Mesendoderm (in vitro differentiated cells): ENCODE results near the gene PCDHB8.
"Not testable (repeated sequence)": the region's sequence is repeated elsewhere in the genome, so short reads cannot be mapped to it uniquely, and the experiment has no call there.

ENCODE experiments used
- DNase-seq: peaks from one replicate; pipeline ENCODE4 v3.0.0; 2013
- H2AK5ac ChIP-seq: 2 replicates; pipeline ENCODE4 v1.6.1; 2013; ENCODE audit warnings: low read length, inconsistent platforms
- H2BK120ac ChIP-seq: 2 replicates; pipeline ENCODE4 v1.6.1; 2013; ENCODE audit warnings: low read depth, mild to moderate bottlenecking, low read length, moderate library complexity, mixed read lengths
- H2BK15ac ChIP-seq: replicated peaks from 2 replicates; pipeline ENCODE4 v1.6.1; 2013; ENCODE audit warnings: low read depth, mild to moderate bottlenecking, moderate library complexity
- H2BK5ac ChIP-seq: 2 replicates; pipeline ENCODE4 v1.6.1; 2013; ENCODE audit warnings: low read length, inconsistent platforms
- H3K18ac ChIP-seq: 2 replicates; pipeline ENCODE4 v1.6.1; 2013; ENCODE audit warnings: mild to moderate bottlenecking, low read length, mixed read lengths
- H3K23ac ChIP-seq: one replicate; pipeline ENCODE4 v1.6.1; 2013; ENCODE audit warnings: low read length
- H3K27ac ChIP-seq: 2 replicates; pipeline ENCODE4 v1.5.1; 2013; ENCODE audit warnings: low read depth, mild to moderate bottlenecking, inconsistent platforms, low read length, moderate library complexity
- H3K27me3 ChIP-seq: 2 replicates; pipeline ENCODE4 v1.6.1; 2013; ENCODE audit warnings: low read length, control low read depth, mild to moderate bottlenecking, inconsistent platforms; ENCODE audit not compliant: insufficient read depth, poor library complexity
- H3K36me3 ChIP-seq: 2 replicates; pipeline ENCODE4 v1.6.1; 2013; ENCODE audit warnings: low read length, inconsistent platforms; ENCODE audit not compliant: control insufficient read depth, insufficient read depth
- H3K4ac ChIP-seq: one replicate; pipeline ENCODE4 v1.6.1; 2013; ENCODE audit warnings: low read depth, mild to moderate bottlenecking, low read length, moderate library complexity
- H3K4me1 ChIP-seq: 2 replicates; pipeline ENCODE4 v1.6.1; 2013; ENCODE audit warnings: low read depth, low read length, inconsistent platforms; ENCODE audit not compliant: control insufficient read depth
- H3K4me2 ChIP-seq: 2 replicates; pipeline ENCODE4 v1.6.1; 2013; ENCODE audit warnings: low read length
- H3K4me3 ChIP-seq: 2 replicates; pipeline ENCODE4 v1.5.1; 2013; ENCODE audit warnings: mild to moderate bottlenecking, low read length
- H3K56ac ChIP-seq: one replicate; pipeline ENCODE4 v1.6.1; 2013; ENCODE audit warnings: low read length
- H3K79me1 ChIP-seq: 2 replicates; pipeline ENCODE4 v1.6.1; 2013; ENCODE audit warnings: low read length, inconsistent platforms
- H3K79me2 ChIP-seq: 2 replicates; pipeline ENCODE4 v1.6.1; 2013; ENCODE audit warnings: mild to moderate bottlenecking, low read length; ENCODE audit not compliant: control insufficient read depth, insufficient read depth
- H3K9ac ChIP-seq: 2 replicates; pipeline ENCODE4 v1.6.1; 2013; ENCODE audit warnings: low read length, inconsistent platforms
- H4K5ac ChIP-seq: one replicate; pipeline ENCODE4 v1.6.1; 2013; ENCODE audit warnings: low read length
- H4K8ac ChIP-seq: one replicate; pipeline ENCODE4 v1.6.1; 2013; ENCODE audit warnings: low read depth, mild to moderate bottlenecking, control low read depth, low read length, moderate library complexity
- WGBS: extraction: QIAGEN DNeasy Blood & Tissue Kit; methylation state at CpG from one replicate; pipeline ENCODE4 v1.1.7; 2013; ENCODE audit warnings: low lambda C conversion rate, missing lambda C conversion rate; ENCODE audit not compliant: insufficient coverage; ENCODE audit errors: extremely low coverage; 5-methylcytosine and 5-hydroxymethylcytosine counted together

The PCDHB8 gene

DNA sequence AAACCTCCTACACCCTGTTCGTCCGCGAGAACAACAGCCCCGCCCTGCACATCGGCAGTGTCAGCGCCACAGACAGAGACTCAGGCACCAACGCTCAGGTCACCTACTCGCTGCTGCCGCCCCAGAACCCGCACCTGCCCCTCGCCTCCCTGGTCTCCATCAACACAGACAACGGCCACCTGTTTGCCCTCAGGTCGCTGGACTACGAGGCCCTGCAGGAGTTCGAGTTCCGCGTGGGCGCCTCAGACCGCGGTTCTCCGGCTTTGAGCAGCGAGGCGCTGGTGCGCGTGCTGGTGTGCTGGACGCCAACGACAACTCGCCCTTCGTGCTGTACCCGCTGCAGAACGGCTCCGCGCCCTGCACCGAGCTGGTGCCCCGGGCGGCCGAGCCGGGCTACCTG, 20.2 kb upstream of the PCDHB8 start:
- H2AK5ac ChIP-seq, H3K79me2 ChIP-seq, H3K79me1 ChIP-seq, H3K23ac ChIP-seq, DNase-seq, H3K4ac ChIP-seq, H3K18ac ChIP-seq, H4K8ac ChIP-seq, H3K4me2 ChIP-seq, H3K27me3 ChIP-seq, H3K9ac ChIP-seq, H2BK5ac ChIP-seq, H2BK15ac ChIP-seq, H3K56ac ChIP-seq, H4K5ac ChIP-seq, H3K4me3 ChIP-seq, H2BK120ac ChIP-seq, H3K4me1 ChIP-seq, H3K36me3 ChIP-seq, H3K27ac ChIP-seq: not testable (repeated sequence)
- WGBS: no CpG with 5 or more reads among the region's 38 CpGs

DNA sequence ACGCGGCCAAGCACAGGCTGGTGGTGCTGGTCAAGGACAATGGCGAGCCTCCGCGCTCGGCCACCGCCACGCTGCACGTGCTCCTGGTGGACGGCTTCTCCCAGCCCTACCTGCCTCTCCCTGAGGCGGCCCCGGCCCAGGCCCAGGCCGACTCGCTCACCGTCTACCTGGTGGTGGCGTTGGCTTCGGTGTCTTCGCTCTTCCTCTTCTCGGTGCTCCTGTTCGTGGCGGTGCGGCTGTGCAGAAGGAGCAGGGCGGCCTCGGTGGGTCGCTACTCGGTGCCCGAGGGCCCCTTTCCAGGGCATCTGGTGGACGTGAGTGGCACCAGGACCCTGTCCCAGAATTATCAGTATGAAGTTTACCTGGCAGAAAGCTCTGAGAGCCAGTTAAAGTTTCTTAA, 19.7 kb upstream of the PCDHB8 start:
- not testable (repeated sequence) for H3K18ac ChIP-seq

DNA sequence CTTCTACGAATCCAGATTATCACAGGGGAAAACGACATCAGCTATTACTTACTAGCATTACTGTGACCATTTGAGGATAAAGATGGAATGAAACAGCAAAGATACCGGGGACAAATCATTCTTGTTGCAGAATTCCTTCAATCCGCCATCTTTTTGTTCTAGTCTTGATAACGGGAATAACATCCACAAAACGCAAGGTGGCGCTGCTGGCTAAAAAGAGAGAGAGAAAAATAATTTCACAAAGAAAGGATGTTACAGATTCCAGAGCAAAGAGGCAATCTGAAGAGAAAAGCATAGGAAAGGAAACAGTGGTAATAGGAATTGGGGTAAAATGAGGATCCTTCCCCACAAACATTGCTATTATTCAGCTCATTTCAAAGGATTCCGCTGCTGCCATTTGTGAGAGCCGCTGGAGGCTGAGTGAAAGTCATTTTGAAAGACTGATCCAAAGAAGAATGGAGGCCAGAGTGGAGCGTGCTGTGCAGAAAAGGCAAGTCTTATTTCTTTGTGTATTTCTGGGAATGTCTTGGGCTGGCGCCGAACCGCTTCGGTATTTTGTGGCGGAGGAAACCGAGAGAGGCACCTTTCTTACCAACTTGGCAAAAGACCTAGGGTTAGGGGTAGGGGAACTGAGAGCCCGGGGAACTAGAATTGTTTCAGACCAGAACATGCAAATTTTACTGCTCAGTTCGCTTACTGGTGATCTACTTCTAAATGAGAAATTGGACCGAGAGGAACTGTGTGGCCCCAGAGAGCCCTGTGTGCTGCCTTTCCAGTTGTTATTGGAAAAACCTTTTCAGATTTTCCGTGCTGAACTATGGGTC, 5.0 kb upstream of the PCDHB8 start, which contains the start of gene PCDHB7:
Gene PCDHB7 (plus strand): TSS at position 264 of the 824 bp plus-strand sequence. CDS start 192 bp downstream, at position 456.
- no CpG with 5 or more reads among the region's 20 CpGs for WGBS
- Histone ChIP-seq H3K36me3 (no peaks in the 10 kb centered on the region), H2BK15ac (no peak within 1 kb of the TSS), H3K18ac (no peak within 1 kb of the TSS), H3K4me2 (no peak within 1 kb of the TSS), H3K9ac (no peak within 1 kb of the TSS), H3K56ac (no peak within 1 kb of the TSS), H4K5ac (no peak within 1 kb of the TSS), H3K79me1 (no peaks in the 10 kb centered on the region), H3K79me2 (no peaks in the 10 kb centered on the region), H3K4ac (no peak within 1 kb of the TSS), H2AK5ac (no peak within 1 kb of the TSS), H3K27me3 (no peaks in the 10 kb centered on the region), H3K4me1 (no peaks in the 10 kb centered on the region), H3K27ac (no peak within 1 kb of the TSS), H3K4me3 (no peak within 1 kb of the TSS), H4K8ac (peak within 1 kb of the TSS; percentile 56), H2BK5ac (no peak within 1 kb of the TSS), H3K23ac (no peak within 1 kb of the TSS), H2BK120ac (no peak within 1 kb of the TSS)
- DNase-seq: peak; percentile 66

More for the DNA sequence above, 19.7 kb upstream of the PCDHB8 start:
- not testable (repeated sequence) for H3K4me2 ChIP-seq, DNase-seq, H2BK15ac ChIP-seq, H3K56ac ChIP-seq, H4K8ac ChIP-seq, H3K79me2 ChIP-seq, H3K23ac ChIP-seq, H3K27ac ChIP-seq, H2BK5ac ChIP-seq, H3K27me3 ChIP-seq, H3K79me1 ChIP-seq, H3K9ac ChIP-seq, H4K5ac ChIP-seq, H3K36me3 ChIP-seq, H3K4ac ChIP-seq, H3K4me3 ChIP-seq, H2AK5ac ChIP-seq, H3K4me1 ChIP-seq, H2BK120ac ChIP-seq
- no CpG with 5 or more reads among the region's 28 CpGs for WGBS

DNA sequence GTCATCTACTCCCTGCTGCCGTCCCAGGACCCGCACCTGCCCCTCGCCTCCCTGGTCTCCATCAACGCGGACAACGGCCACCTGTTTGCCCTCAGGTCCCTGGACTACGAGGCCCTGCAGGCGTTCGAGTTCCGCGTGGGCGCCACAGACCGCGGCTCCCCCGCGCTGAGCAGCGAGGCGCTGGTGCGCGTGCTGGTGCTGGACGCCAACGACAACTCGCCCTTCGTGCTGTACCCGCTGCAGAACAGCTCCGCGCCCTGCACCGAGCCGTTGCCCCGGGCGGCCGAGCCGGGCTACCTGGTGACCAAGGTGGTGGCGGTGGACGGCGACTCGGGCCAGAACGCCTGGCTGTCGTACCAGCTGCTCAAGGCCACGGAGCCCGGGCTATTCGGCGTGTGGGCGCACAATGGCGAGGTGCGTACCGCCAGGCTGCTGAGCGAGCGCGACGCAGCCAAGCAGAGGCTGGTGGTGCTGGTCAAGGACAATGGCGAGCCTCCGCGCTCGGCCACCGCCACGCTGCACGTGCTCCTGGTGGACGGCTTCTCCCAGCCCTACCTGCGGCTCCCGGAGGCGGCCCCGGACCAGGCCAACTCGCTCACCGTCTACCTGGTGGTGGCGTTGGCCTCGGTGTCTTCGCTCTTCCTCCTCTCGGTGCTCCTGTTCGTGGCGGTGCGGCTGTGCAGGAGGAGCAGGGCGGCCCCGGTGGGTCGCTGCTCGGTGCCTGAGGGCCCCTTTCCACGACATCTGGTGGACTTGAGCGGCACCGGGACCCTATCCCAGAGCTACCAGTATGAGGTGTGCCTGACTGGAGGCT, 3.1 kb upstream of the PCDHB8 start:
- H4K8ac ChIP-seq, H3K27ac ChIP-seq, H3K79me2 ChIP-seq, H3K23ac ChIP-seq, H2BK120ac ChIP-seq, DNase-seq, H4K5ac ChIP-seq, H3K56ac ChIP-seq, H2BK15ac ChIP-seq, H3K36me3 ChIP-seq, H3K4me3 ChIP-seq, H3K4ac ChIP-seq, H2BK5ac ChIP-seq, H3K18ac ChIP-seq, H3K27me3 ChIP-seq, H3K79me1 ChIP-seq, H3K9ac ChIP-seq, H2AK5ac ChIP-seq, H3K4me1 ChIP-seq, H3K4me2 ChIP-seq: not testable (repeated sequence)
- WGBS: no CpG with 5 or more reads among the region's 79 CpGs

DNA sequence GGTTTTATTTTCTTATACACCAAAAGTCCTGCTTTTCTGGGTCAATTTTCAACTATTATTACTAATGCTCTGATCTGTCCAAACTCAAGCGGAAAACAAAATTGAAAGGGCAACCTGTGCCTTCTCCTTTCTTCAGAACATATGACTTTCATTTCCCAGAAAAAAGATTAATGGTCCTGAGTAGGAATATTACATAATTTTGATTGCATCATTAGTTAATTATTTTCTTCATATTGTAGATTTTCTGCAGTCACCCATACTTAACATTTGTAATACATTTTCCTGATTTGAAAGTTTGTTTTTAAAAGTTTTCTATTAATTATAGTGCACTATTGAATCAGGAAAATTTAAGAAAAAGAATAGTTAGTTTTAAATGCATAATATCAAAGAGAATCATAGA, 1.7 kb upstream of the PCDHB8 start:
- Histone ChIP-seq H3K27me3 (no peaks in the 10 kb centered on the region), H4K5ac (no peak overlapping the region), H3K56ac (no peak overlapping the region), H3K4me2 (no peak overlapping the region), H2BK120ac (no peak overlapping the region), H3K4ac (no peak overlapping the region), H2AK5ac (no peak overlapping the region), H3K36me3 (no peaks in the 10 kb centered on the region), H3K4me1 (no peaks in the 10 kb centered on the region), H3K79me1 (no peaks in the 10 kb centered on the region), H2BK5ac (no peak overlapping the region), H2BK15ac (no peak overlapping the region), H4K8ac (no peak overlapping the region), H3K27ac (no peak overlapping the region), H3K23ac (no peak overlapping the region), H3K9ac (no peak overlapping the region), H3K4me3 (no peak overlapping the region), H3K18ac (no peak overlapping the region), H3K79me2 (no peaks in the 10 kb centered on the region)
- WGBS: no CpG with 5 or more reads among the region's 1 CpG
- DNase-seq: no peak
